ENCODE measurements around the gene SLC9A1.

SLC9A1 gene

GRCh38 chr1:27058966-27059669 lies 95.8 kb downstream of the SLC9A1 start:
- DNase-seq = no peak

DNA sequence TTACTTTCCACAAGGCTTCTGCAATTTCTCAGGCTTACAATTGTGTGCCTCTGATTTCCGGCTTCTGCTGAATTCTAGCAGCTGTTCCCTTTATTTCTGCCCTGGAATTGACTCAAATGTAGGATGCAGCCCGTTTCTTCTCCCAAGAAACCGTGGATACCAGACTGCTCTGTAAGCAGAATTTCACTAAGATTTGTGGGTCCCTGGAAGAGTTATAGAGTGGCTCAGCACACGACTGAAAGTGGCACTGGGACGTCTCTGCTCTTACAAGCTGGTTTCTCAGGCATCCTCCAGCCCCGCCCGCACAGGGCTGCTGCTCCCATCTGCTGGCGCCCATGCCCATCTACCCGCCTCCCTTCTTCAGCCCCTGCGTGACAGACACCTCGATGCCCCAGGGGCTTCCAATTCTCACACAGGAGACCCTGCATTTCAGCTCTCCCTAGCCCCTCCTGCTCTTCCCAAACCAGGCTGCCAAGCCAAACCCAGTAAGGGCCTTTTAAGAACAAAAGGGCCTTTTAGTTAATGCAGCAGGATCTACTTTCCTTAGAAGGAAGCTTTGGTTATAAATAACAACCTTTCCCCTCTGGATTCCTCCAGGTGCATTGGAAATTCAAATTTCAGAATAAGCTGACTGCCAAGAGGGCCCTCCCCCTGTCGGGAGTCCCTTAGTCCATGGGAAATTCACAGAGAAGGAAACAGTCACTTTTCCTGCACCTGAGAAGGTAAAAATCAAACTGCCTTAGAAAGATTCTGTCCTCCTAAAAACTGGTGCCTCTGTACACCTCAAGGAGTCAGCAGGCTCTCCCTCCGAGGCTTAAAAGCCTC lies 96.9 kb downstream of the SLC9A1 start:
- DNase-seq = no peak

- DNase-seq = no peak
Measured at GRCh38 chr1:27057389-27057788, 97.5 kb downstream of the SLC9A1 start.

DNA sequence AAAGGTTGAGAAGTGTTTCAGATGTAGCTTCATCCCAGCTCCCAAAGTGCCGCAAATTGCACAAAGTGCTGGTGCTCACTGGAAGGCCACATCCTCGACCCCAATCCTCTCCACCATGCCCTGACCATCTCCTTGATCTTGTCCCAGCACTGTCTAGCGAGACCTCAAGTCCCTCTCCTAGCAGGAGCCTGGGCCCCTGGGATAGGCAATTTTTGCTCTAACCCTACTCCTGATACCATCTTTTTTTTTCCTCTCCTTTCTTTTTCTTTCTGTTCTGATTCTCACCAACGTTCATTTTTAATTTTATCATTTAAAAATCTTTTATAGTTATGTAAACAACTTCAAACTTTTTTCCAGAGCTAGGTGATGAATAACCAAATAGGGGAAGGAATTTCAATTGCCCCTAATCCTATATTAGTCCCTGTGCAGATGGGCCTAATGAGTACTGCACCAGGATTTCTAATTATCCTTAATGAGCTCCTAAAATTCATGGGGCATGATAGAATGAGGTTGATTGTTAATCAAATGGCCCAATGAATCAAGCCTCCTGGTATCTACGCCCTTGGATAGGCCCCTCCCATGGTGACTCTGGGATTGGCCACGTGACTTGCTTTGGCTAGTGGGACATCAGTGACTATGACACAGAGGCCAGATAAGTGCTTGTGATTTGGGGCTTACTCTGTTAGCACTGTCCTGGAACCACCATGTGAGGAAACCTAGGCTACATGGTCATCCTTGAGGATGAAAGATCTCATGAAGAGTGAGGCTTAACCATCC lies 100.8 kb downstream of the SLC9A1 start:
- no peak for DNase-seq

DNA sequence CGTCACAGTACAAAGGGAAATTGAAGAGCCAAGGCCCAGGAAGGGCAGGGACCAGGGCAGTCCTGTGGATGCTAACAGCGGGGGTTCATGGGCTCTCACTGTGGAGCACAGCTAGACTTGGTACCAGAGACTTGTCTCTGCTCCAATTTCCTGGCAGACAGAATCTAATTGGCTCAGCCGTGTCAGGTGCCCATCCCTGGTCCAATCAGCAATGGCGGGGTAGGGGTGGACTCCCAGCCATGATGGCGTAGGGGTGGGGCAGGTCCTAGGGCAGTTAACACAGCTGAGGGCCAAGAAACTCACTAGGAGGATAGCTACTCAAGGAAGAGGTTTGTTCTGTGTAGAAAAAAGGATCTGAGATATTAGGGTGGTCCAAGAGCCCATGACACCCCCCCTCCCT lies 102.4 kb downstream of the SLC9A1 start:
- DNase-seq = no peak

- DNase-seq = no peak
Measured at GRCh38 chr1:27049607-27050006, 105.3 kb downstream of the SLC9A1 start.

DNA sequence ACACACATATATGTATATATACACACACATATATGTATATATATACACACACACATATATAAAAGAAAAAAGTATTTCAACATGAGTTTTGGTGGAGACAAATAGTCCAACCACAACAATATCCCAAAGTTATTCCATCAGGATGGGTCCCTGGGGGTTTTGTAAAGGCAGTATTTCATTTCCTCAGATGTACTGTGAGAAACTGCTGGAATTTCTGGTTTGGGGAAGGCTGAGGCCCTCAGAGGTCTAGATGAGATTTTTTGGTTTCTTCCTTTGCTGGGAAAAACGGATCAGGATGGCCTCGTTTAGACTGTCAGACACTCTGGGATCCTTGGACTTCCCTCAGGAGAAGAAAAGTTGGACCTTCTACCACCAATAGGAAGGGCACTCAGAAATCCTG lies 105.8 kb downstream of the SLC9A1 start:
- no peak for DNase-seq
